Measurements from ENCODE around the gene CCDC91. TPM values are rescaled to one million over a fixed set of nuclear protein-coding genes. Genes with fewer than 3 reads are reported as not detected.

The CCDC91 gene
- total and polyA plus RNA-seq, 2 of the 4 experiments (the other 2 are of a cell fraction), result 8.6 to 14.7 TPM

DNA sequence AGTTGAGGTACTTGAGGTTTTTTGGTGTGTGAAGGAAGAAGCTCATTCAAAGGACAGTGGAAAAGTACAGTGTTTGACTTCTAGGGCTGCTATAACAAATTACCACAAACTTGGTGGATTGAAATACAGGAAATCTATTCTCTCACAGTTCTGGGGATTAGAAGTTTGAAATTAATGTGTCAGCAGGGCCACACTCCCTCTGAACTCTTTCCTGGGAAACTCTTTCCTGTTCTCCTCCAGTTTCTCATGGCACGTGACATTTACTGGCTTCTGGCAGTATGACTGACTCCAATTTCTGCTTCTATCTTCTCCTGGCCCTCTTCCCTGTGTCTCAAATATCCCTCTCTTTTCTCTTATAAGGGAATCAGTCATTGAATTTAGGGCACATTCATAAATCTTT, 160.2 kb downstream of the CCDC91 start:
- H3K9me3 ChIP-seq (ENCODE audit: control insufficient read depth, insufficient read depth, low read length), result peaks cover 8% of the 10 kb centered on the region
- no peak overlapping the region for H2AK5ac ChIP-seq (ENCODE audit: low read depth, low read length)
- H3K27ac ChIP-seq (ENCODE audit: insufficient read depth, low read length), result no peak overlapping the region
- no peak for DNase-seq
- no peak overlapping the region for H3K56ac ChIP-seq (ENCODE audit: extremely low read depth, insufficient read depth, low read length)
- H3K9ac ChIP-seq (ENCODE audit: low read depth, low read length), result no peak overlapping the region
- ChIA-PET POLR2A (ENCODE audit: unreplicated experiment) (no interaction called here), CTCF (no interaction called here)
- no peaks in the 10 kb centered on the region; the same call in 1 of the 2 replicates for H3K9me1 ChIP-seq (ENCODE audit: insufficient read depth, low read length)
- H3K79me1 ChIP-seq (ENCODE audit: low read depth in 1 of 2, low read length in 2 of 2), result 0 out of 4 replicates have a peak, but pooled peaks cover 0 to 3% of the 10 kb centered on the region in 2 experiments
- intact Hi-C loops (cut with micrococcal nuclease), result no loop called here
- H4K5ac ChIP-seq (ENCODE audit: low read depth, low read length), result no peak overlapping the region
- no peak for ATAC-seq (ENCODE audit: low read depth)
- H2BK120ac ChIP-seq (ENCODE audit: low read depth, low read length), result no peak overlapping the region
- H3K4me3 ChIP-seq (ENCODE audit: insufficient read depth, low read depth, low read length), result no peak overlapping the region
- no peak overlapping the region for H3K18ac ChIP-seq (ENCODE audit: low read depth, low read length)
- dilution Hi-C loops (cut with HindIII; ENCODE audit: low sequenced_read_pairs, unreplicated experiment), result no loop called here
- H3K4ac ChIP-seq (ENCODE audit: low read depth, low read length), result no peak overlapping the region
- H3K27me3 ChIP-seq (ENCODE audit: control insufficient read depth, insufficient read depth, low read length), result no peaks in the 10 kb centered on the region
- H3K23ac ChIP-seq (ENCODE audit: low read depth, low read length), result no peak overlapping the region
- H3K36me3 ChIP-seq (ENCODE audit: control insufficient read depth, insufficient read depth, low read length), result peaks cover 2% of the 10 kb centered on the region; the same call in 1 of the 2 replicates
- H2AFZ ChIP-seq (replicated peaks; ENCODE audit: low read length, poor library complexity), result no peak overlapping the region
- in situ Hi-C loops (cut with MboI; ENCODE audit: low sequenced_read_pairs), result no loop called here
- H3K4me1 ChIP-seq (ENCODE audit: control insufficient read depth, insufficient read depth, low read length), result no peaks in the 10 kb centered on the region
- no peak overlapping the region for H2BK5ac ChIP-seq (ENCODE audit: low read depth, low read length, poor library complexity, severe bottlenecking)
- H2BK15ac ChIP-seq (ENCODE audit: low read depth, low read length), result no peak overlapping the region
- no peak overlapping the region for H4K91ac ChIP-seq (ENCODE audit: insufficient read depth, low read depth, low read length)
- no peak overlapping the region for H2AK9ac ChIP-seq (replicated peaks; ENCODE audit: low read depth, low read length, poor library complexity)
- H4K8ac ChIP-seq (ENCODE audit: low read depth in 2 of 2, low read length in 2 of 2), result no peak overlapping the region
- no peak overlapping the region for H2BK20ac ChIP-seq (ENCODE audit: low read depth, low read length)
- TF ChIP-seq NFE2L2 (IDR thresholded peaks at IDR 0.05; ENCODE audit: low read depth, low read length) (no peak), FOS (IDR thresholded peaks at IDR 0.05; ENCODE audit: low read depth, low read length) (no peak), RFX5 (IDR thresholded peaks at IDR 0.05; ENCODE audit: low read depth, low read length) (no peak), MAZ (IDR thresholded peaks at IDR 0.05; ENCODE audit: borderline replicate concordance, low read depth, low read length) (no peak), RAD21 (IDR thresholded peaks at IDR 0.05; ENCODE audit: low read length) (no peak), CHD1 (IDR thresholded peaks at IDR 0.05; ENCODE audit: low read depth, low read length) (no peak)
- TF ChIP-seq, protein P1, sequence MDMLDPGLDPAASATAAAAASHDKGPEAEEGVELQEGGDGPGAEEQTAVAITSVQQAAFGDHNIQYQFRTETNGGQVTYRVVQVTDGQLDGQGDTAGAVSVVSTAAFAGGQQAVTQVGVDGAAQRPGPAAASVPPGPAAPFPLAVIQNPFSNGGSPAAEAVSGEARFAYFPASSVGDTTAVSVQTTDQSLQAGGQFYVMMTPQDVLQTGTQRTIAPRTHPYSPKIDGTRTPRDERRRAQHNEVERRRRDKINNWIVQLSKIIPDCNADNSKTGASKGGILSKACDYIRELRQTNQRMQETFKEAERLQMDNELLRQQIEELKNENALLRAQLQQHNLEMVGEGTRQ (IDR thresholded peaks at IDR 0.05; ENCODE audit: low read depth, low read length), result no peak
- TF ChIP-seq, protein P2, sequence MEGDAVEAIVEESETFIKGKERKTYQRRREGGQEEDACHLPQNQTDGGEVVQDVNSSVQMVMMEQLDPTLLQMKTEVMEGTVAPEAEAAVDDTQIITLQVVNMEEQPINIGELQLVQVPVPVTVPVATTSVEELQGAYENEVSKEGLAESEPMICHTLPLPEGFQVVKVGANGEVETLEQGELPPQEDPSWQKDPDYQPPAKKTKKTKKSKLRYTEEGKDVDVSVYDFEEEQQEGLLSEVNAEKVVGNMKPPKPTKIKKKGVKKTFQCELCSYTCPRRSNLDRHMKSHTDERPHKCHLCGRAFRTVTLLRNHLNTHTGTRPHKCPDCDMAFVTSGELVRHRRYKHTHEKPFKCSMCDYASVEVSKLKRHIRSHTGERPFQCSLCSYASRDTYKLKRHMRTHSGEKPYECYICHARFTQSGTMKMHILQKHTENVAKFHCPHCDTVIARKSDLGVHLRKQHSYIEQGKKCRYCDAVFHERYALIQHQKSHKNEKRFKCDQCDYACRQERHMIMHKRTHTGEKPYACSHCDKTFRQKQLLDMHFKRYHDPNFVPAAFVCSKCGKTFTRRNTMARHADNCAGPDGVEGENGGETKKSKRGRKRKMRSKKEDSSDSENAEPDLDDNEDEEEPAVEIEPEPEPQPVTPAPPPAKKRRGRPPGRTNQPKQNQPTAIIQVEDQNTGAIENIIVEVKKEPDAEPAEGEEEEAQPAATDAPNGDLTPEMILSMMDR (conservative IDR thresholded peaks at IDR 0.05; ENCODE audit: low read depth, low read length), result no peak
- H3K4me2 ChIP-seq (ENCODE audit: low read depth, low read length), result no peak overlapping the region
- BruUV-seq (replicated peaks), result no TSS peak
- H3K14ac ChIP-seq (replicated peaks; ENCODE audit: low read depth, low read length), result no peak overlapping the region
- H4K20me1 ChIP-seq (ENCODE audit: insufficient read depth, low read length), result no peaks in the 10 kb centered on the region
- no CpG with 5 or more reads among the region's 1 CpG for WGBS, 2 experiments (ENCODE audit: extremely low coverage in 2 of 2, insufficient read length in 1 of 2)

All from IMR-90 (cell line).